IPS DF 4.7 (cell line): ENCODE measurements around the gene IFITM2.
"Not testable (repeated sequence)": the region's sequence is repeated elsewhere in the genome, so short reads cannot be mapped to it uniquely, and the experiment has no call there.

Source experiments
- DNase-seq: peaks from one replicate; pipeline ENCODE4 v3.0.0-alpha.2; 2013; ENCODE audit warnings: low spot score; ENCODE audit errors: extremely low read depth

IFITM2 gene

GRCh38 chr11:281486-282161 is 26.0 kb upstream of the IFITM2 start:
- DNase-seq: no peak

- no peak for DNase-seq
Observed at GRCh38 chr11:282171-282570, 25.4 kb upstream of the IFITM2 start.

GRCh38 chr11:282630-283360 is 24.8 kb upstream of the IFITM2 start:
- DNase-seq: no peak

- DNase-seq: no peak
Observed at GRCh38 chr11:283405-284104, 24.1 kb upstream of the IFITM2 start.

GRCh38 chr11:284105-285020 is 23.3 kb upstream of the IFITM2 start:
- no peak for DNase-seq

GRCh38 chr11:285021-285893 is 22.4 kb upstream of the IFITM2 start:
- DNase-seq: no peak

GRCh38 chr11:285894-286220 is 21.8 kb upstream of the IFITM2 start:
- DNase-seq: no peak

- DNase-seq: not testable (repeated sequence)
Observed at GRCh38 chr11:286977-287820, 20.4 kb upstream of the IFITM2 start.

GRCh38 chr11:287821-288477 is 19.7 kb upstream of the IFITM2 start:
- no peak for DNase-seq

GRCh38 chr11:288478-289397 is 18.9 kb upstream of the IFITM2 start, which contains the start of gene PGGHG:
PGGHG (plus strand) TSS chr11:289126; CDS start chr11:289817, 691 bp downstream.
- DNase-seq: no peak

- no peak for DNase-seq
Observed at GRCh38 chr11:289398-289711, 18.3 kb upstream of the IFITM2 start.

GRCh38 chr11:289712-290620 is 17.6 kb upstream of the IFITM2 start:
- no peak for DNase-seq

- DNase-seq: no peak
Observed at GRCh38 chr11:290621-291231, 16.9 kb upstream of the IFITM2 start.

GRCh38 chr11:291281-292210 is 16.1 kb upstream of the IFITM2 start:
- no peak for DNase-seq
